Right lobe of liver (tissue), 6 donors: ENCODE results near the gene VRK3. TPM values are rescaled to one million over a fixed set of nuclear protein-coding genes. Genes with fewer than 3 reads are reported as not detected.
"Not testable (repeated sequence)": the region's sequence is repeated elsewhere in the genome, so short reads cannot be mapped to it uniquely, and the experiment has no call there.

Source experiments
- ATAC-seq, 4 donors: fragments of 200-7000 bp; cut with Tn5 transposase; one replicate each; pipeline ENCODE4 v1.9.1; 2020; ENCODE audit warnings: mild to moderate bottlenecking in 4 of 4, moderate library complexity in 4 of 4
- DNase-seq, 3 donors: peaks; one replicate each; pipeline ENCODE4 v3.0.0-alpha.2; 2020
- H3K27ac ChIP-seq, 3 donors: fragments of 200-600 bp; one replicate each; pipeline ENCODE4 v1.8.0; 2022
- H3K27me3 ChIP-seq, 2 donors: fragments of 200-600 bp; one replicate each; pipeline ENCODE4 v1.8.0; 2022
- H3K36me3 ChIP-seq, 4 donors: fragments of 200-600 bp; sonication (generic) in 1 of 4; one replicate each; pipeline versions ENCODE4 v1.5.1 to v1.8.0; 2017 to 2022; ENCODE audit warnings: control low read depth in 1 of 4
- H3K4me1 ChIP-seq, 4 donors: fragments of 200-600 bp; sonication (generic) in 1 of 4; one replicate each; pipeline versions ENCODE4 v1.5.1 to v1.8.0; 2017 to 2022; ENCODE audit warnings: control low read depth in 1 of 4
- H3K4me3 ChIP-seq, 3 donors: fragments of 200-600 bp; one replicate each; pipeline ENCODE4 v1.8.0; 2022
- H3K9me3 ChIP-seq, 4 donors: fragments of 200-600 bp; sonication (generic) in 1 of 4; one replicate each; pipeline versions ENCODE4 v1.5.1 to v1.8.0; 2017 to 2022; ENCODE audit warnings: control low read depth in 1 of 4
- POLR2A ChIP-seq: fragments of 450-650 bp; IDR thresholded peaks from one replicate; pipeline ENCODE4 v1.6.1; 2017; ENCODE audit warnings: antibody characterized with exemption, mild to moderate bottlenecking
- WGBS: methylation state at CpG from one replicate; pipeline ENCODE4 v1.1.6; 2018; ENCODE audit warnings: low coverage, low lambda C conversion rate; ENCODE audit not compliant: insufficient coverage; ENCODE audit errors: missing lambda C conversion rate; 5-methylcytosine and 5-hydroxymethylcytosine counted together
- intact Hi-C, 2 donors: fragments of 100-400 bp; cut with DNase I; formaldehyde crosslinking; loops; one replicate each; pipeline versions ENCODE4 v1.11.2 to v1.14.1; 2022
- total RNA-seq, 6 experiments: library from RNA; depleted of rRNA in 2 of 6; stranded (reverse); fragments of >200 nt in 2 of 6; fragmentation: NEBNext Ultra II Directional in 3 of 6; extraction: Animal tissue kit (Norgen Biotek cat#: 25700) in 3 of 6; gene quantifications; one replicate each; pipeline versions ENCODE4 v1.1.0 to v1.2.4, GENCODE V29; 2016 to 2023
- TF ChIP-seq, protein P1 (sequence below), 4 donors: fragments of 200-600 bp in 3 of 4; fragments of 450-650 bp in 1 of 4; IDR thresholded peaks; one replicate each; pipeline versions ENCODE4 v1.5.1 to v1.8.0; 2016 to 2022; ENCODE audit warnings: antibody characterized with exemption in 4 of 4, mild to moderate bottlenecking in 2 of 4
- donor health status: DM: no; HTN: yes; CAD: no.
- donor health status: DM: no; HTN: no; CAD: no.
- donor health status: DM: no; HTN: no; CAD: no.
- donor health status: DM: no; HTN: yes; CAD: no.
- donor health status: DM: no; HTN: yes; CAD: no.

Gene VRK3
- total RNA-seq, 6 experiments from 2014 or later: 29.6 to 44.2 (median 33.0) TPM

DNA sequence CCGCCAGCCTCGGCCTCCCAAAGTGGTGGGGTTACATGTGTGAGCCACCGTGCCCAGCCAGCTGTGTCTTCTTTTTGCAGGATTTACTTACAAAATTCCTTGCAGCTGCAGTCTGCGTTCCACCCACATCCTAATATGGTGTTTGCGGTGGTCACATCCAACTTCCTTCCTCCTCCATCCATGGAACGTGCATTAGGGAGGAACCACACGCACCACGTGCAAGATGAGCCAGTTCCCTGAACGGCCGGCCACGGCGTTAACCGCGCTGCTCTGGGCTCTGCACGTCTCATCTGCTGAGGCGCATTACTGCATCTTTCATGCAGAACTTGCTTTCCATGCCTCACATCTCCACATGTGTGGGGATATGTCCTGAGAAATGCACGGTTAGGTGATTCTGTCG is 51.2 kb downstream of the VRK3 start:
- no peak for ATAC-seq
- DNase-seq: no peak
- intact Hi-C loops: no loop called here
- 76% methylated on average over 16 of the region's 18 CpGs for WGBS
- no peaks in the 10 kb centered on the region for H3K4me1 ChIP-seq
- H3K36me3 ChIP-seq: peaks cover 0 to 2% (median 0%) of the 10 kb centered on the region in 4 donors
- no peak overlapping the region for H3K27ac ChIP-seq
- TF ChIP-seq, protein P1, sequence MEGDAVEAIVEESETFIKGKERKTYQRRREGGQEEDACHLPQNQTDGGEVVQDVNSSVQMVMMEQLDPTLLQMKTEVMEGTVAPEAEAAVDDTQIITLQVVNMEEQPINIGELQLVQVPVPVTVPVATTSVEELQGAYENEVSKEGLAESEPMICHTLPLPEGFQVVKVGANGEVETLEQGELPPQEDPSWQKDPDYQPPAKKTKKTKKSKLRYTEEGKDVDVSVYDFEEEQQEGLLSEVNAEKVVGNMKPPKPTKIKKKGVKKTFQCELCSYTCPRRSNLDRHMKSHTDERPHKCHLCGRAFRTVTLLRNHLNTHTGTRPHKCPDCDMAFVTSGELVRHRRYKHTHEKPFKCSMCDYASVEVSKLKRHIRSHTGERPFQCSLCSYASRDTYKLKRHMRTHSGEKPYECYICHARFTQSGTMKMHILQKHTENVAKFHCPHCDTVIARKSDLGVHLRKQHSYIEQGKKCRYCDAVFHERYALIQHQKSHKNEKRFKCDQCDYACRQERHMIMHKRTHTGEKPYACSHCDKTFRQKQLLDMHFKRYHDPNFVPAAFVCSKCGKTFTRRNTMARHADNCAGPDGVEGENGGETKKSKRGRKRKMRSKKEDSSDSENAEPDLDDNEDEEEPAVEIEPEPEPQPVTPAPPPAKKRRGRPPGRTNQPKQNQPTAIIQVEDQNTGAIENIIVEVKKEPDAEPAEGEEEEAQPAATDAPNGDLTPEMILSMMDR (IDR thresholded peaks at IDR 0.05): no peak
- TF ChIP-seq POLR2A: no peak
- H3K9me3 ChIP-seq: no peaks in the 10 kb centered on the region
- H3K27me3 ChIP-seq: no peaks in the 10 kb centered on the region
- no peak overlapping the region for H3K4me3 ChIP-seq

DNA sequence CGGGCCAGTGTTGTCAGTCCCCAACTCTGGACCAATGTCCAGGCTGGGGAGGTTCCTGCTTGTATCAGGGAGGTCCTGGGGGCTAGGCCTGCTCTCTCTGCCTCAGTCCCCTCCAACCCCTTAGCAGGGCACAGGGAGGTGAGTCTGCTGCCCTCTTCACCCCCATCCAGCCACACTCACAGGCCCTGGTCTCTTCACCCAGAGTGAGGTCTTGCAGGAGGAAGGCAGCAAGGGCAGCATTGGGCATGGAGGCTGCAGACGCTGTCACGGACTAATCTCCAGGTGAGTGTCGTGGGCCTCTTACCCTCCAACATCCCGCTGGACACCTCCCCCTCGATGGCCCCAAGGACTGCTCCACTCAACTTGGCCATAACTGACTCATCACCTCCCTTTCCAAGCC is 52.3 kb downstream of the VRK3 start:
- TF ChIP-seq, protein P1 (IDR thresholded peaks at IDR 0.05): no peak
- no peak for TF ChIP-seq POLR2A
- intact Hi-C loops: no loop called here
- Histone ChIP-seq H3K9me3 (no peaks in the 10 kb centered on the region), H3K36me3 (no peaks in the 10 kb centered on the region), H3K27ac (no peak overlapping the region), H3K4me3 (no peak overlapping the region), H3K27me3 (no peaks in the 10 kb centered on the region), H3K4me1 (no peaks in the 10 kb centered on the region)
- DNase-seq (no peak), ATAC-seq (no peak)
- WGBS: 80% methylated on average over 1 of the region's 6 CpGs

DNA sequence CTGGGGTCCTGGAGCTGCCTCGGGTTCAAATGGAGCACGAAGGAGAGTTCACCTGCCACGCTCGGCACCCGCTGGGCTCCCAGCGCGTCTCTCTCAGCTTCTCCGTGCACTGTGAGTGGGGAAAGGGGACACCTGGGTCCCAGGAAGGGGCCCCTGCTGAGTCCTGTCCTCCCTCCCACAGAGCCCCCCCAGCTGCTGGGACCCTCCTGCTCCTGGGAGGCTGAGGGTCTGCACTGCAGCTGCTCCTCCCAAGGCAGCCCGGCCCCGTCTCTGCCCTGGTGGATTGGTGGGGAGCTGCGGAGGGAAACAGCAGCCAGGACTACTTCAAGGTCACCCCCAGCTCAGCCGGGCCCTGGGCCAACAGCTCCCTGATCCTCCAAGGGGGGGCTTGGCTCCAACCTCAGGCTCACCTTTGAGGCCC is 53.2 kb downstream of the VRK3 start:
- no peaks in the 10 kb centered on the region for H3K4me1 ChIP-seq
- H3K4me3 ChIP-seq: no peak overlapping the region
- H3K27me3 ChIP-seq: no peaks in the 10 kb centered on the region
- H3K27ac ChIP-seq: no peak overlapping the region
- WGBS: no CpG with 5 or more reads among the region's 12 CpGs
- TF ChIP-seq POLR2A: no peak
- TF ChIP-seq, protein P1 (IDR thresholded peaks at IDR 0.05): no peak
- intact Hi-C loops: no loop called here
- no peak for ATAC-seq
- no peak for DNase-seq
- H3K36me3 ChIP-seq: no peaks in the 10 kb centered on the region
- no peaks in the 10 kb centered on the region for H3K9me3 ChIP-seq

DNA sequence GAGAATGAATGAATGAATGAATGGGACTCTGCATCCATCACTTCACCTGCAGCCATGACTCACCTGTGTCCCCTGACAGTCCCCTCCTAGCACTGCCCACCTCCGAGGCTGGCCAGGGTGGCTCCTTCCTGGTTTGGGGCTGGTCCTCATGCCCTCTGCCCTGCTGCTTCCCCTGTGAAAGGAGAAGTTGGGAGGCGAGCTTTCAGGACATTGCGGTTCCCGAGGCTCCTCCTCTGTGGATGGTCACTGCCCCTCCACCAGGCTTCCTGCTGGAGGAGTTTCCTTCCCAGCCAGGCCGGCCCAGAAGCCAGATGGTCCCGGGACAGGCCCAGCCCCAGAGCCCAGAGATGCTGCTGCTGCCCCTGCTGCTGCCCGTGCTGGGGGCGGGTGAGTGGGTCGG is 55.8 kb downstream of the VRK3 start:
- no CpG with 5 or more reads among the region's 9 CpGs for WGBS
- H3K27ac ChIP-seq, intact Hi-C loops, H3K36me3 ChIP-seq, H3K4me1 ChIP-seq, H3K27me3 ChIP-seq, H3K9me3 ChIP-seq, DNase-seq, H3K4me3 ChIP-seq: not testable (repeated sequence)
- ATAC-seq: peak; percentile 52 to 62 (median 58)

DNA sequence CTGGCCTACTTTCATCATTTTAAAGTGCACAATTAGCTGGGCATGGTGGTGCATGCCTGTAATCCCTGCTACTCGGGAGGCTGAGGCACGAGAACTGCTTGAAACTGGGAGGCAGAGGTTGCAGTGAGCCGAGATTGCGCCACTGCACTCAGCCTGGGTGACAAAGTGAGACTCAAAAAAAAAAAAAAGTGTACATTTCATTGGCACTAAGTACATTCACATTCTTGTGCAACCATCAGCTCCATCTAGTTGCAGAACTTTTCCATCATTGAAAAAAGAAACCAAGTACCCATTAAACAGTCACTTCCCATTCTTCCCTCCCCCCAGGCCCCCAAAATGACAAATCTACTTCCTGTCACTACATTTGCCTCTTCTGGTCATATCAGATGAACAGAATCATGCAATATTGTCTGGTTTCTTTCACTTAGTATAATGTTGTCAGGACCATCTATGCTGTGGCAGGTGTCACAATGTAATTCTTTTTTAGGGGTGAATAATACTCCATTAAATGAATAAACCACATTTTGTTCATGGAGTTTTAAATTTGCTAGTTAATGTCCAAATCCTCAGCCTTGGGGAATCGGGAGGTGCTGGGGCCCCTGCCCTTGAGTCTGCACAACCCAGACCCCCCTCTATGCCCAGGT is 56.8 kb downstream of the VRK3 start:
- peak in 1 of 4 donors; percentile 13 for ATAC-seq
- no peaks in the 10 kb centered on the region for H3K4me1 ChIP-seq
- TF ChIP-seq POLR2A: no peak
- TF ChIP-seq, protein P1 (IDR thresholded peaks at IDR 0.05): no peak
- intact Hi-C loops: no loop called here
- no peak overlapping the region for H3K27ac ChIP-seq
- WGBS: 32% methylated on average over 5 of the region's 5 CpGs
- H3K27me3 ChIP-seq: no peaks in the 10 kb centered on the region
- DNase-seq: no peak
- no peaks in the 10 kb centered on the region for H3K9me3 ChIP-seq
- no peaks in the 10 kb centered on the region for H3K36me3 ChIP-seq
- no peak overlapping the region for H3K4me3 ChIP-seq

DNA sequence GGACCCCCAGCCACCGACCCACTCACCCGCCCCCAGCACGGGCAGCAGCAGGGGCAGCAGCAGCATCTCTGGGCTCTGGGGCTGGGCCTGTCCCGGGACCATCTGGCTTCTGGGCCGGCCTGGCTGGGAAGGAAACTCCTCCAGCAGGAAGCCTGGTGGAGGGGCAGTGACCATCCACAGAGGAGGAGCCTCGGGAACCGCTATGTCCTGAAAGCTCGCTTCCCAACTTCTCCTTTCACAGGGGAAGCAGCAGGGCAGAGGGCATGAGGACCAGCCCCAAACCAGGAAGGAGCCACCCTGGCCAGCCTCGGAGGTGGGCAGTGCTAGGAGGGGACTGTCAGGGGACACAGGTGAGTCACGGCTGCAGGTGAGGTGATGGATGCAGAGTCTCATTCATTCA is 64.2 kb downstream of the VRK3 start, which contains the start of gene SIGLEC11:
TSS of gene SIGLEC11 (minus strand) at position 193 of the 400 bp plus-strand sequence. CDS start at position 102, 91 bp downstream.
- ATAC-seq: peak; percentile 62 to 79 (median 76)
- H3K27me3 ChIP-seq, H3K4me1 ChIP-seq, intact Hi-C loops, H3K36me3 ChIP-seq, H3K9me3 ChIP-seq, DNase-seq, H3K27ac ChIP-seq, H3K4me3 ChIP-seq: not testable (repeated sequence)
- 10% methylated on average over 1 of the region's 10 CpGs for WGBS

DNA sequence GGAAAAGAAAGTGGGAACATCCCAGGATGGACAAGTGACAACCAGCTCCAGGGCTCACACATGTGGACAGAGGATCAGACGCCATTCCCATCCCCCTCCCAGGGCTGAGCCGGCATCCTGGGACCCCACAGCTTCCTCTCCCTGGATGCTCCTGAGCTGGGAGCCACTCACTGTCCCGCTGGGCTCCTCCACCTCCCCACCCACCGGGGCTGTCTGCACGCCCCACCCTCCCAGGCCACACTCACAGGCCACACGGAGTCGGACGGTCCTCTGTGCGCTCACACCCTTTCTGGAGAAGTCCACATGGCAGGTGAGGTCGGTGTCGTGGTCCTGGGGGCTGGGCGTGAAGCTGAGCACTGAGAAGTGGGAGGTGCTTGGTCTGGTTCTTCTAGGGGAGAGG is 65.3 kb downstream of the VRK3 start:
- H3K36me3 ChIP-seq, DNase-seq, H3K4me1 ChIP-seq, H3K4me3 ChIP-seq, H3K9me3 ChIP-seq, intact Hi-C loops, H3K27me3 ChIP-seq, H3K27ac ChIP-seq: not testable (repeated sequence)
- peak in 1 of 4 donors; percentile 8 for ATAC-seq
- no CpG with 5 or more reads among the region's 12 CpGs for WGBS

DNA sequence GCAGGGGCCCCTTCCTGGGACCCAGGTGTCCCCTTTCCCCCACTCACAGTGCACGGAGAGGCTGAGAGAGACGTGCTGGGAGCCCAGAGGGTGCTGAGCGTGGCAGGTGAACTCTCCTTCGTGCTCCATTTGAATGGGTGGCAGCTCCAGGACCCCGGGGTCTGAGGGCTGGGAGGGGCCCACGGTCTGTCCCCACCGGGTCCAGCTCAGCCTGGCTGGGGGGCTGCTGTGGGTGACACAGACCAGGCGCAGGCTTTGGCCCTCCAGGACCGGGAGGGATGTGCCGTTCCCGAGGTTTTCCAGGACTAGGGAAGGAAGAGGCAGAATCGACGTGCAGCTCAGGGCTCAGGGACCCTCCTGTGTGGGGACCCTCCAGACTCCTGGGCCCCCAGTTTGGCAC is 66.6 kb downstream of the VRK3 start:
- H3K36me3 ChIP-seq, ATAC-seq, H3K9me3 ChIP-seq, intact Hi-C loops, H3K4me3 ChIP-seq, H3K4me1 ChIP-seq, H3K27me3 ChIP-seq, H3K27ac ChIP-seq, DNase-seq: not testable (repeated sequence)
- WGBS: 20% methylated on average over 1 of the region's 13 CpGs
